IPS-11a (cell line): ENCODE measurements around the gene KIF18B.
A peak's percentile ranks its signal among the peaks of the same experiment; 100 is the strongest.

Source experiments
- H3K4me3 ChIP-seq: one replicate; pipeline ENCODE4 v1.5.1; 2013; ENCODE audit warnings: low read depth, low read length, control low read depth

KIF18B gene

DNA sequence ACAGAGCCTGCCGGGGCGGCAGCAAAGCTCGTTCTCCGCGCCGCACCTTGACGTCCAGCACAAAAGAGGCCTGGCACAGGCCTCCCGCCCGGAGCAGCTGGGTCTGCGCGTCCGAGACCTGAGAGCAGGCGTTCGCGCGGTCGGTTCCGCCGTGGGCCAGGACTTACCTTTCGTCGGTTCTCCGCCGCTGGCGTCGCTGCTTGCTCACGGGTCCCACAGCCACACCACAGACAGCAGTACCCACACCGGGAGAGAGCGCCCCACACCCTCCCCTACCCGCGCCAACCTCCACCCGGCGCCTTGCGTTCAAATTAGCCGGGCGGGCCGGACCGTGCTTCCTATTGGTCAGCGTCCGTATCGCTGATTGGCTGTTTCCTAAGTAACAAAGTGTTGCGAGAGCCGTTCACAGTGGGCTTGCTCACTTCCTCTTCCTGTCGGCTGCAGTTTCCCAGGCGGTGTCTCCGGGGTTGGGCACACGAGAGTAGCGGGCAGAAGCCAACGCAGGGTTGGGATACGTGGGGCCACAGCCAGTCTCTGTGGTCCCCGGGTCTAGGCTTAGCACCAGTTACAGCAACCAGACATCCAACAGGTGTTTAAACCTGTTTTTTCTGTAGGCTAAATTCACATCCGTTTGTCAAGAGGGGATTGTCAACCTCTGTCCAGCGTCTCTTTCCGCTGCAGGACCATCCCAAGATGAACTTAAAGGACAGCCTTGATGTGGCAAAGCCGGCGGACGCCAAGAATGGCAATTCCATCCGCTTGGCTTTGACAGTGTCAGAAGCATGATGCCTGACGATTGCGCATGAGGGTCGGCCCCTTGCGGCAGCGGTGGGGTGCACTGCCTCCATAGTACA is at the start of gene KIF18B:
Gene KIF18B (minus strand): TSS at position 313 of the 854 bp plus-strand sequence. CDS start 11,429 bp downstream, outside the sequence.
- peak within 1 kb of the TSS; percentile 95 for H3K4me3 ChIP-seq

- H3K4me3 ChIP-seq = no peak overlapping the region
These were observed 48.7 kb upstream of the KIF18B start for GRCh38 chr17:44996304-44996703.

DNA sequence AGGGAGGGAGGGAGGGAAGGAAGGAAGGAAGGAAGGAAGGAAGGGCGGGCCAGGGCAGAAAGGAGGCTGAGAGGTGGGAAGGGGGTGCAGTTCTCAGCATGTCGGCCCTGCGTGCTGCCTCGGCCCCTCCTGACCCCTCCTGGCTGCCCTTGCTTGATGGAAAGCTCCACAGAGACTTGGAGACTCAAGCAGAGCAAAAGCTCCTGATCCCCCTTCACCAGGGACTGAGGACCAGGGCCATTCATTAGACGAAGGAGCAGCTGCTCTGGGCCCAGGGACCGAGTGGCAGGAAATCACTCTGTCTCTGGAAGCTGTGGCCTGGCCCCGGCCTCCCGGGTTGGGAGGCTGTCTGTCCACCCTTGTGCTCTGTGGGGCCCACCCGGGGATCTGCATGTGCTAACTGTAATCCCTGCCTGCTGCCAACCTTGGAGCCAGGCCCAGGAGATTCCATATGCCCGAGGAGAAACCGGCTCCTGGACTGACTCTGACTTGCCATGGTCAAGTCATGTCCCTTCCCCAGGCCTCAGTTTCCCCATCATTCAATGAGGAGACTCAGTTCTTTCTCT is 47.9 kb upstream of the KIF18B start:
- no peak overlapping the region for H3K4me3 ChIP-seq

- no peak overlapping the region for H3K4me3 ChIP-seq
These were observed 44.8 kb upstream of the KIF18B start for GRCh38 chr17:44992242-44992939.

DNA sequence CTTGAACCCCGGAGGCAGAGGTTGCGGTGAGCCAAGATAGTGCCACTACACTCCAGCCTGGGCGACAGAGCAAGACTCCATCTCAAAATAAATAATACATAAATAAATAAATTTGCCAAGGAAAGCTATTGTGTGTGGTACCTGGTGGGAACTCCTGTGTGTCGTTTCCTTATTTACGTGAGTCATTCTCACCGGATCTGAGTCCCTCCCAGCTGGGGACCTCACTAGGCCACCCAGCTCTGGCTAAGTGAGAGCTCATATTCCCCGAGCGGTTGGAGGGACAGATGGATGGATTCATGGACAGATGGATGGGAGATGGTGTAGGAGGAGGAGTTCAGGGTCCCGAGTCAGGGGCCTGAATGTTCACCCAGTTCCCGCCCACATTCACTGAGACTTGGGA is 43.4 kb upstream of the KIF18B start:
- no peak overlapping the region for H3K4me3 ChIP-seq

DNA sequence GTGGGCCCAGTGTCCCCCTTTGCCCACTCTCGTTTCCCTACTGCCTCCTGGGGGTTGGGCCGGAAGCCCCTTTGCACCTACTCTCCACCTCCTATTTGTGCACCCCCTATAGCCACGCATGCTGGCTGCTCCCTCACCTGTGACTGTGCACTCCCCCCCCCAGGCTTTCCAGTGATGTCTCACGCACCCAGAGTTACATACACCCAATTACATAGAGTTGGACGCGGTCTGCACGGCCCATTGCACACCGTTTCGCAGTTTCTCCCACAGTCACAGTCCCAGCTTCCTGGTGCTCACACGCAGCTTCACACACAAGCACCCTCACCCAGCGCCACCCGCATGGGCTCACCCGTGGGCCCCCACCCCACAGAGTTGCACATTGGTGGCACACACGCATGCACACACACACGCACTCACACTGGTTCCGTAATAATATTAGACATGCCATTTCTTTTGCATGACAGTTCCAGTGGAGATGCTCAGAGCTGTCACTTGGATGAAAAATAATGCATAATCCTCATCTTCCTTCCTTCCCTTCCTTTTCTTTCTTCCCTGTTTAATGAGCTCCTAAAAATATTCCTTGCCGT is 42.1 kb upstream of the KIF18B start:
- no peak overlapping the region for H3K4me3 ChIP-seq

GRCh38 chr17:44988044-44988942 is 40.7 kb upstream of the KIF18B start:
- no peak overlapping the region for H3K4me3 ChIP-seq

- no peak overlapping the region for H3K4me3 ChIP-seq
These were observed 36.0 kb upstream of the KIF18B start for GRCh38 chr17:44983563-44983962.

DNA sequence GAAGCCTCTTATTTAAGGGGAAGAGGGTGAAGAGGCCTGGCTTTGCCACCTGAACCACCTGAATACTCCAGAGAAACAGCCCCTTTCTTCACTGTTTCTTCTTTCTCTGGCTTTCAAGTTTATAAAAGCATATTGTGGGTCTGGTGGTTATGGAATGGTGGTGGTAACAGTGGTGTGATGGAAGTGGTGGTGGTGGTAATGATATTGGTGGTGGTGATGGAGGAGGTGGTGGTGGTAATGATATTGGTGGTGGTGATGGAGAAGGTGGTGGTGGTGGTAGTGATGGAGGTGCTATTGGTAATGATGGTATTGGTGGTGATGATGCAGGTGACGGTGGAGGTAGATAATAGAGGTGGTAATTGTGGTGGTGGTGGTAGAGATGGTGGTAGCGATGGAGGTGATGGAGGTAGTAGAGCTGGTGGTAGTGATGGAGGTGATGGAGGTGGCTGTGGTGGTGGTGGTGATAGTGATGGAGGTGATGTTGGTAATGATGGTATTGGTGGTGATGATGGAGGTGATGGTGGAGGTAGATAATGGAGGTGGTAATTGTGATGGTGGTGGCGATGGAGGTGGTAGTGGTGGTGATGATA is 34.6 kb upstream of the KIF18B start:
- no peak overlapping the region for H3K4me3 ChIP-seq

DNA sequence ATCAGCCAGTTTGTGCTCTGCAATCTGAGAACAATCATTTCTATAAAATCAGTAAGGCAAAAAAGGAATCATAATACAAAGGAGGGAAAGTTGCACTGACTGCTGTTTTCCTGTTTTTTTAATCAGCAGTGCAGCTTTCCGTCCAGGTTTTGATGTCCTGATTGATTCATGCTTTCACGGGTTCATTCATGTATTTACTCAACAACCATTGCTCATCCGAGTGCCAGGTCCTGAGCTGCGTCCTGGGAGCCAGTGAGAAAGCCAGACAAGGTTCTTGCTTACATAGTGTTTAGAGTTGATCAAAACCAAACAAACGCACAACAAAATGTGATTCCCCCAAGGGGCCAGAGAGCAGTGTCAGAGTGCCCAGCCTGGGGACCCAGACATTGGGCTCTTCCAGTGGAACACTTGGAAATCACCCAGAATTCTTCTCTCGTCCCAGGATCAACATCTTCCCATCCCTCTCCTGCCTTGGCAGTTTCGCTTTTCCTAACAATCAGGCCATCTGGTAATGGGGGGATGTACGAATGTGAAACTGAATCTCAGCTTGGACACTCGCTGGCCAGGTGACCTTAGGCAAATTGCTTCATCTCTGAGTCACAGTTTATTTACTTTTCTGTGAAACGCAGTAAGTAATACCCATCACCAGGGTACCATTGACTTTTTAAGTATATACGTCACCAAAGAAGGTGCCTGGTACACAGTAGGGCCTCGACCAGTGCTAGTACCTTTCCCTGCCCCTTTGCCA is 33.8 kb upstream of the KIF18B start:
- no peak overlapping the region for H3K4me3 ChIP-seq

- no peak overlapping the region for H3K4me3 ChIP-seq
These were observed 31.9 kb upstream of the KIF18B start for GRCh38 chr17:44979426-44979995.

DNA sequence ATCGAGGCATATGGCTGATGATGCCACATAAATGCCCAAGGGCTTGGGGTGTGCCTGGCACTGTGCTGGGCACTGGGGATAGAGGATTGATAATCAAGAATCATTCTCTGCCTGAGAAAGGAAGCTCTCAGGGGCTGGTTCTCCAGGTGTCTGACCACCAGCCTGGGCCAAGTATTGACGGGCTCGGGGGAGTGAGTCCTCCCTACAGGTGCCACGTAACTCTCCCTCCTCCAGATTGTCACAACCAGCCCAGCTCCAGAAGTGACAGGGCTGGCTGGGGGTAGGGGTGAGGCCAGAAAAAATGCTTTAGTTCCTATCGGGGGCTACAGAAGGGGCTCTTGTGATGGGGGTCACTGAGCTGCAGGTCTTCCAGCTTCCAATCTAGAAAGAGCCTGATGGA is 31.2 kb upstream of the KIF18B start:
- no peak overlapping the region for H3K4me3 ChIP-seq

DNA sequence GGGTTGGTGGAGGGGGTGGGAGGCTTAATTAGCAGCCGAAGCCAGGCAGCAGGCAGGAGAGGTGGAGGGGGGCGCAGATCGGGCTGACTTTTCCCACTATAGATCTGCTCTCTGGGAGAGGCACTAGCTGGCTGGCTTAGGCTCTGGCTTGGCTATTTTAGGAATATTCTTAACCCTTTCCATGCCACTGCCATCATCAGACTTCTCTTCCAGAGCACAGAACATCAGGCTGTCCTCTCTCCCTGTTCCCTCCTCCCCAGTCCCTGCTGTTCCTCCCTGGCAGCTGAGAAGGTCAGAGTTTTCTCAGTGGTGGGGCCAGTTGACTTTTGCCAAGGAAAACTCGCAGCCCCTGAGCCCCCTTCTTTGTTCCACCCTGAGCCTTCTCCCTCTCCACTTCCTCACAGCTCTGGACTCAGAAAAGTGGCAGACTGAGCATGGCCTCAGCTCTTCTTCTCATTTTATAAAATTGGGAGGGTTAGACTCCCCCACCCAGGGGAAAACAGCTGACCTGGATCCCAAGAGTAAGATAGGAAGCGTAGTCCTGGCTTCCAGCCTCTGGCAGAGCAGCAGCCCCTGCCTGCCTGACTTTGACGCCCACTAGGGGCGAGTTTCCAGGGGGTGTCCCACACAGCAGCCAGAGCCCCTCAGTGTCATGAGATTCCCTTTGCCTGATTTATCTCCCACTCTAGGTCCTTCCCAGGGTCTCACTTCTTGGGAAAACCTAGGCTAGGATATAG is 30.4 kb upstream of the KIF18B start:
- H3K4me3 ChIP-seq = no peak overlapping the region

DNA sequence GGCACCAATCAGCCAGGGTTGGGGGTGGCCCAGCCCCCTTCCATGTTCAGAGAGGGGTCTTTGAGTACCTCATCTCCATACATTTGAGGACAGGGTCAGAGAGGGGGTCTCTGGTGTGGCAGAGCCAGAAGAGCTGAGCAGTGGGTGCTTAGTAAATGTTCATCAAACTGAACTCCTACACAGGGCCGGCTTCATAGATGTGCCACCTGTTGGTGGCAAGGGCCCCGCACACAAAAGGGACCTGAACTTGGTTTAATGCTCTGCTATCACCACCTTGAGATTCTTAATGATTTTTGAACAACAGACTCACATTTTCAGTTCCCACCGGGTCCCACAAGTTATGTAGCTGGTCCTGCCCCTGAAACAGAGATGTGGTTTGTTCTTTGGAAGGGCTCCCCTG is 29.5 kb upstream of the KIF18B start:
- no peak overlapping the region for H3K4me3 ChIP-seq

- H3K4me3 ChIP-seq = no peak overlapping the region
These were observed 28.6 kb upstream of the KIF18B start for GRCh38 chr17:44976206-44976605.

GRCh38 chr17:44972953-44973352 is 25.4 kb upstream of the KIF18B start:
- no peak overlapping the region for H3K4me3 ChIP-seq

GRCh38 chr17:44971776-44972483 is 24.4 kb upstream of the KIF18B start:
- H3K4me3 ChIP-seq = no peak overlapping the region
